Measurements from ENCODE around the gene CCDC85C.

The CCDC85C gene

GRCh38 chr14:99509871-99510555, 94.0 kb downstream of the CCDC85C start:
- DNase-seq (ENCODE audit: extremely low spot score), result no peak
- POLR2A ChIA-PET, result no interaction called here
- no peak for TF ChIP-seq NFRKB (IDR thresholded peaks at IDR 0.05)
- no peak for TF ChIP-seq BHLHE40 (IDR thresholded peaks at IDR 0.05; ENCODE audit: borderline replicate concordance)
- no peak for TF ChIP-seq SP1 (IDR thresholded peaks at IDR 0.05)
- no peak for TF ChIP-seq CTBP1 (IDR thresholded peaks at IDR 0.05; ENCODE audit: borderline replicate concordance)
- no peak for TF ChIP-seq LEF1 (IDR thresholded peaks at IDR 0.05; ENCODE audit: borderline replicate concordance)
- no peak for TF ChIP-seq SUZ12 (IDR thresholded peaks at IDR 0.05)
- no peak for TF ChIP-seq ARNT (IDR thresholded peaks at IDR 0.05)
- TF ChIP-seq, protein P1, sequence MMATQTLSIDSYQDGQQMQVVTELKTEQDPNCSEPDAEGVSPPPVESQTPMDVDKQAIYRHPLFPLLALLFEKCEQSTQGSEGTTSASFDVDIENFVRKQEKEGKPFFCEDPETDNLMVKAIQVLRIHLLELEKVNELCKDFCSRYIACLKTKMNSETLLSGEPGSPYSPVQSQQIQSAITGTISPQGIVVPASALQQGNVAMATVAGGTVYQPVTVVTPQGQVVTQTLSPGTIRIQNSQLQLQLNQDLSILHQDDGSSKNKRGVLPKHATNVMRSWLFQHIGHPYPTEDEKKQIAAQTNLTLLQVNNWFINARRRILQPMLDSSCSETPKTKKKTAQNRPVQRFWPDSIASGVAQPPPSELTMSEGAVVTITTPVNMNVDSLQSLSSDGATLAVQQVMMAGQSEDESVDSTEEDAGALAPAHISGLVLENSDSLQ (IDR thresholded peaks at IDR 0.05), result no peak
- no peak for TF ChIP-seq FOXM1 (IDR thresholded peaks at IDR 0.05; ENCODE audit: borderline replicate concordance)
- no peak for TF ChIP-seq TARDBP (IDR thresholded peaks at IDR 0.05)
- TF ChIP-seq FOXK2 (IDR thresholded peaks at IDR 0.05), result no peak
- no peak for TF ChIP-seq FOXA1 (IDR thresholded peaks at IDR 0.05)
- CTCF ChIA-PET, result no interaction called here

- DNase-seq (ENCODE audit: extremely low spot score), result peak; percentile 8
- TF ChIP-seq TARDBP (IDR thresholded peaks at IDR 0.05) (no peak), SP1 (IDR thresholded peaks at IDR 0.05) (no peak), ARNT (IDR thresholded peaks at IDR 0.05) (no peak), BHLHE40 (IDR thresholded peaks at IDR 0.05; ENCODE audit: borderline replicate concordance) (no peak), FOXM1 (IDR thresholded peaks at IDR 0.05; ENCODE audit: borderline replicate concordance) (no peak), L3MBTL2 (conservative IDR thresholded peaks at IDR 0.05) (no peak), SUZ12 (IDR thresholded peaks at IDR 0.05) (no peak), HDGF (IDR thresholded peaks at IDR 0.05; ENCODE audit: borderline replicate concordance) (no peak), FOXA1 (IDR thresholded peaks at IDR 0.05) (no peak), ELF4 (IDR thresholded peaks at IDR 0.05) (no peak), ZNF384 (IDR thresholded peaks at IDR 0.05) (no peak), NFRKB (IDR thresholded peaks at IDR 0.05) (no peak), FOXK2 (IDR thresholded peaks at IDR 0.05) (no peak)
- TF ChIP-seq, protein P1 (IDR thresholded peaks at IDR 0.05), result no peak
- ChIA-PET CTCF (no interaction called here), POLR2A (no interaction called here)
Measured at GRCh38 chr14:99508896-99509629, 94.9 kb downstream of the CCDC85C start.

DNA sequence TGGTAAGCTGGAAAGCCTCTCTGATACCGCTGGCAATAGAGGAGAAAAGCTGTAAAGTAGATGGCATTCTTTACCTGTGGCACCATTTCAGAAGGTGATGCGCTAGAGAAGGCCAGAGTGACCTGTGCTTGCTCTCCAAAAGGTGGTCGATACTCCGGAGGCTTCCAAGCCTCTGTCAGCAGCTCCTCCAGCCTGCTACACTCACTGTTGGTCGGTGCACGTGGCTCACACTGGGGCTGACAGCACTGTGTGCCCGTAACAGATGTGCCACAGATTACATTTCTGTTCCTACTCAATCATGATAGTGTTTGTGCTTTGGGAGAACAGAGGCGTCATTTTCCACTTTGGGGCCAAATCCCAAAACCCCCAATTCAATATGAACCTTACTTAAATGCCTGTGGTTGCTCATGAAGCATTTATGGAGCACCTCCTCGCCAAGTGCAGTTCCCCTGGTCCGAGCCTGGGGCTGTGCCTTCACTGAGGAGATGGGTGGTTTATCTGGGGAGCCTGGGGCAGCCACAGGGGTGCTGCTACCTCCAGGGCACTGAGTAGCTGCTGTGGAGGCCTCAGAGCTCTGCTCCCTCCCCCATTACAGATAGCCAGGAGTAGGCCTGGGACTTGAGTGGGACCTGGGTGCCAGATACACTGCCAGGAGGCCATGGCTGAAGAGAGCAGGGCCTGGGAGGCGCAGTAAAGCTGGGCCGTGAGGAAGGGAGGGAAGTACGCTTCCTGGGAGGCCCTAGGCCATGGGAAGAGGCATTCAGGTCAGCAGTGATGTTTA, 96.0 kb downstream of the CCDC85C start:
- ChIA-PET POLR2A (no interaction called here), CTCF (no interaction called here)
- DNase-seq (ENCODE audit: extremely low spot score), result no peak
- no peak for TF ChIP-seq SP1 (IDR thresholded peaks at IDR 0.05)
- no peak for TF ChIP-seq BHLHE40 (IDR thresholded peaks at IDR 0.05; ENCODE audit: borderline replicate concordance)
- TF ChIP-seq SUZ12 (IDR thresholded peaks at IDR 0.05), result no peak
- TF ChIP-seq FOXK2 (IDR thresholded peaks at IDR 0.05), result no peak
- TF ChIP-seq CTBP1 (IDR thresholded peaks at IDR 0.05; ENCODE audit: borderline replicate concordance), result no peak
- TF ChIP-seq ARNT (IDR thresholded peaks at IDR 0.05), result no peak
- TF ChIP-seq FOXM1 (IDR thresholded peaks at IDR 0.05; ENCODE audit: borderline replicate concordance), result no peak
- TF ChIP-seq HDGF (IDR thresholded peaks at IDR 0.05; ENCODE audit: borderline replicate concordance), result no peak
- no peak for TF ChIP-seq ZNF384 (IDR thresholded peaks at IDR 0.05)
- no peak for TF ChIP-seq ELF4 (IDR thresholded peaks at IDR 0.05)
- TF ChIP-seq, protein P1 (IDR thresholded peaks at IDR 0.05), result no peak

- no peak for TF ChIP-seq TARDBP (IDR thresholded peaks at IDR 0.05)
- TF ChIP-seq FOXA1 (IDR thresholded peaks at IDR 0.05), result no peak
- no peak for TF ChIP-seq L3MBTL2 (conservative IDR thresholded peaks at IDR 0.05)
- TF ChIP-seq ELF4 (IDR thresholded peaks at IDR 0.05), result no peak
- no peak for TF ChIP-seq FOXK2 (IDR thresholded peaks at IDR 0.05)
- no peak for TF ChIP-seq CTBP1 (IDR thresholded peaks at IDR 0.05; ENCODE audit: borderline replicate concordance)
- TF ChIP-seq HDGF (IDR thresholded peaks at IDR 0.05; ENCODE audit: borderline replicate concordance), result no peak
- no peak for TF ChIP-seq SP1 (IDR thresholded peaks at IDR 0.05)
- TF ChIP-seq BHLHE40 (IDR thresholded peaks at IDR 0.05; ENCODE audit: borderline replicate concordance), result no peak
- no peak for TF ChIP-seq NFRKB (IDR thresholded peaks at IDR 0.05)
- TF ChIP-seq SUZ12 (IDR thresholded peaks at IDR 0.05), result no peak
- TF ChIP-seq LEF1 (IDR thresholded peaks at IDR 0.05; ENCODE audit: borderline replicate concordance), result no peak
- TF ChIP-seq, protein P1 (IDR thresholded peaks at IDR 0.05), result no peak
- TF ChIP-seq FOXM1 (IDR thresholded peaks at IDR 0.05; ENCODE audit: borderline replicate concordance), result no peak
- TF ChIP-seq ZNF384 (IDR thresholded peaks at IDR 0.05), result no peak
- POLR2A ChIA-PET, result no interaction called here
- CTCF ChIA-PET, result no interaction called here
- DNase-seq (ENCODE audit: extremely low spot score), result no peak
Measured at GRCh38 chr14:99506276-99506675, 97.7 kb downstream of the CCDC85C start.

GRCh38 chr14:99505089-99505488, 98.9 kb downstream of the CCDC85C start:
- DNase-seq (ENCODE audit: extremely low spot score), result no peak
- TF ChIP-seq FOXK2 (IDR thresholded peaks at IDR 0.05) (no peak), LEF1 (IDR thresholded peaks at IDR 0.05; ENCODE audit: borderline replicate concordance) (no peak), CTBP1 (IDR thresholded peaks at IDR 0.05; ENCODE audit: borderline replicate concordance) (no peak), ARNT (IDR thresholded peaks at IDR 0.05) (no peak), HDGF (IDR thresholded peaks at IDR 0.05; ENCODE audit: borderline replicate concordance) (no peak), ELF4 (IDR thresholded peaks at IDR 0.05) (no peak), ZNF384 (IDR thresholded peaks at IDR 0.05) (no peak), SP1 (IDR thresholded peaks at IDR 0.05) (no peak), L3MBTL2 (conservative IDR thresholded peaks at IDR 0.05) (no peak), NFRKB (IDR thresholded peaks at IDR 0.05) (no peak)
- TF ChIP-seq, protein P1 (IDR thresholded peaks at IDR 0.05), result no peak
- ChIA-PET CTCF (no interaction called here), POLR2A (no interaction called here)

Measured in HEK293T (cell line).